Hematopoietic multipotent progenitor cell treated with erythropoietin and hydrocortisone succinate and interleukin-3 and kit ligand, for 15 days (in vitro differentiated cells): ENCODE data around the gene MYO1B.

Experiments
- DNase-seq: peaks from one replicate; pipeline ENCODE4 v3.0.0-alpha.2; 2015; ENCODE audit warnings: low spot score

The MYO1B gene

GRCh38 chr2:191245046-191245868, at the start of gene MYO1B:
TSS of gene MYO1B (plus strand) at chr2:191245404. CDS start at chr2:191276896, 31,492 bp downstream.
- no peak for DNase-seq

DNA sequence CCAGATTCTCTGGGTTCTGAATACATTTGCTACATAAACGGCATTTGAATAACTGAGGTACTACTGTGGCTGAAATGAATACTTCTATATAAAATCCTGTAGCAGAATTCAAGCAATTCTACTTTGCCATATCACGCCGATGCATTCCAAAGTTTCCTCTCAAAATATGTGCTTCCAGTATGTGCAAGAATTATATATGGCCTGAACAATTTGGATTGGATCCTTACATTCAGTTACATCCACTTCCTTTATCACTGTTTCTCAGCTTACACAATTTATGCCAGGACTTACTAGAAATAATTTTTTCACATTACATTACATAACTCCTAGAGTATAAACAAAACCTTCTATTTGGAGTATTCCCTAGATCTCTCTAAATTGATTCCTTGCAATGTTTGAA, 48.1 kb upstream of the MYO1B start:
- no peak for DNase-seq

GRCh38 chr2:191198271-191198670, 46.9 kb upstream of the MYO1B start:
- DNase-seq = no peak

DNA sequence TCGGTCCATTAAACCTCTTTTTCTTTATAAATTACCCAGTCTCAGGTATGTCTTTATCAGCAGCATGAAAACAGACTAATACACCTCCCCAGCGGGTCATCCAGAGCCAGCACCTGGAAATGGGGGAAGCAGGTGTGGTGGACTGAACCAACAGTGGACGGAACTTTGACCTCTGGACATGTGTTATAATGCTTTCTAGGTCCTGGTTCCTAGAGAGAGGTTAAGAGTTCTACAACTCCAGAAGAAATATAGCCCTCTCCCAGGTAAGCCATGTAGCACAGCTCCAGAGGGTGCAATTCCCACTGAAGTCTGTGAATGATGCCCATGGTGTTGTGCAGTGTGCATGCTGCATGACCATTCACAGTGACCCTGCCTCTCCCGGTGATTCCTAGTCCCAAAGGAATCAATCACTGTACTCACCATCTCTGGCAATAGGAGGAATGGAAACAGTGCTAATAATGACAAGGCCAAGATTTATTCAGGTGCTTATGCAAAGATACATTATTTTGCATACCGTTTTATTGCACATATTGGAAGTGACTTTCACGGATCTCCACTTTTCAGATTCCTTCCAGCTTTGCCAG, 45.2 kb upstream of the MYO1B start:
- DNase-seq = no peak

- no peak for DNase-seq
These were observed 44.3 kb upstream of the MYO1B start for GRCh38 chr2:191200910-191201309.

DNA sequence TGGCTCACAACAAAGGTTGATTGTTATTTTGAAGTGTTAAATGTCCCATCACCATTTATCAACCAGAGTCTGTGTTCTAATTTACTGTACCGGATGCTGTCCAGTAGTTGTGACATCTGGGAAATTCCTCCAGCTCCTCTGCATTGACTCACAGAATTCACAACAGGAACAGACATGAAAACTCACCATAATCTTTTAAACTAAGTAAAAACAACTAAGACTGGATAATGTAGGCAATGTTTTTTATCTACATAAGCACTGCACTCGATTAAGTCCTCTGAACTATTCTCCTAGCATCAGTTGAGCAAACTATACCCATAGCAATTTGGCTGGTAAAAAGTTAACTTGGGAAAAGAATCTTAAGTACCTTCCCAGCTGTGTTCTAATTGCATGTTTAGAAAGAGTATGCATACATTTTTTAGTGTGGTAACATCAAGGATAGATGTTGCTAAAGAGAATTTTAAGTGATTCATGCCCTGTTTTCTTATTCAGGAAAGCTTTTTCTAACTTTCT, 42.9 kb upstream of the MYO1B start:
- DNase-seq = no peak

- DNase-seq = no peak
These were observed 42.3 kb upstream of the MYO1B start for GRCh38 chr2:191202881-191203397.

GRCh38 chr2:191204433-191204832, 40.8 kb upstream of the MYO1B start:
- DNase-seq = no peak

DNA sequence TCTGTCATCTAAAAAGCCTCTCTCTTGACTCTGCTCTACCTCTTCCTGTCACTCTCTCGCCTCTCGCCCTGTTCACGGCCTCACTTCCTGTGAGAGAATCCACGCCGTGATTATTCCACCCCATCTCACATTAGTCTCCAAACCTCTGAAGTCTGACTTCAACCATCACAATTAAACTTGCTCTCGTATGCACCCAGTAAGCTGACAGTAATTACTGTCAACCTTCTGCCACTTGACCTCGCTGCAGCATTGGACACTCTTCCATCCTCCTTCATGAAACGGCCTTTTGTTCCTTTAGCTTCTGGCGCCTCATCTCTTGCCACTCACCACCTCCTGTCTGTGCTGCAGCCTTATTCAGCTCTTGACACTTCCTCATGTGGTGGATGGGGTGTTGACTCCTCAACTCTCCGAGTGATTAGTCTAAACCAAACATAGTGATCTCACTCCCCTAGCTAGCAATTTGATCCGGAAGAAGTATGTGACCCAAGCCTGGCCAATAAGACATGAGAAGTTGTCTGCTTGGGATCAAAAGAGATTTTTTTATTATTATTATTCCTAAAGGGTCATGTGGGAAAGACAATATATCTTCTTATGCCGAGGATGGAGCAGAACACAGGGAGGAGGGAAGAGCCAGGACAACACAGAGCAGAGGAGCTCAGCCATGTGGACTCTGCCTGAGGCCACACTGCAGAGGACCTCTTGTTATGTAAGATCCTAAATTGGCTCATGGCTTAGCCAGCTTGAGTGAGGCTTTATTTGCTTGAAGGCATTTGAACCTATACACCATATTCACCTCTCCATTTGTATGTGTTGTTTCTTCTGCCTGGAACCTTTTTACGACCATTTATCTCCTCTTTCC, 38.4 kb upstream of the MYO1B start:
- DNase-seq = no peak

DNA sequence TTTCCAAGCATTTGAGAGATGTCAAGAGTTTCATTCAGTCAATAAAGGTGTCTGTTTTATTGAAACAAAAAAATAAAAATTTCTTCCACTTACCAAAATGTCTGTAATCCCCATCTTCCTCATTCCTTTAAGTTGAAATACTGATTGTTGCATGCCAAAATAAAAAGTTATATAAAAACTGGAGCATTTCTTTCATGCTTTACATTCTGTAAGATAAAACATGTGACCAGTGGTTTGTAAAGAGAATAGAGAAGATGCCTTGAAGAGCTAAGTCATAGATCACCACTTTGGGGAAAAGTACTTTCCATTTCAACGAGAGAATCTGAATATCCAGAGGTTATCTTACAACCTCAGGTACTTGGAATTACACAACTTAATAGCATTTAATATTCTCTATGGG, 35.9 kb upstream of the MYO1B start:
- DNase-seq = no peak

DNA sequence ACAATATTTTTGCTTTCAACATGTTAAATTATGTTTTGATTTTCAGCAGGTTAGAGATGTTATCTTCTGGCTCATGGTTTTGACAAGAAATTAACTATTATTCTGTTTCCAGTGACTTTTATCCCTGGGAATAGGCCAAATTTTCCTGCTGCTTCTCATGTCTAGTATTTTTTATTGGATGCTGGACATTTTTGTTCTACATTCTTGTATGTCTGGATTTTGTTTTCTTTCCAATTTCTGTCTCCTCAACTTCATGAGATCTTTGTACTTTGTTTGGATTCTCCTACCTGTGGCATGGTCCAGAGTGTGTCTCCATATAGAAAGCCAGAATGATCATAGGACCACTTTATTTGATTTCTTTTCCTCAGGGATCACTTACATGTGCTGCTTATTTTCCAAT, 33.1 kb upstream of the MYO1B start:
- DNase-seq = no peak

DNA sequence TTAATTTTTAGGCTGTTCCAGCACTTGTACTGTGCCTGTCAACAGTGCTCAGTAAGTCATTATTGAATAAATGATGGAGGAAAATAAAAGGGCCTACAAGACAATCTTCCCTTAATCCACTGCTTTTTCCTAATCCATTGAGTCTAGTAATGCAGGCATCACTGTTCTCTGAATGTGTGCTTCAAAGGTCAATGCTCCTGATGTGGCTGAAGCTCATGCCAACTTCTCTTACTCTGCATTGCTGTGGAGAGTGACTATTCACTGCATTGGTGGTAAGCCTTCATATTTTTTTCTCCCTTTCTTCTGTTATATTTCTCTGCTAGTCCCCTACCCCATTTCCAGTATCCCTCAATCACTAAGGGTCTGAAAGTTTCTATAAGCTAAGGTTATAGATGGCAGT, 31.9 kb upstream of the MYO1B start:
- no peak for DNase-seq

- DNase-seq = no peak
These were observed 30.0 kb upstream of the MYO1B start for GRCh38 chr2:191215230-191215629.

DNA sequence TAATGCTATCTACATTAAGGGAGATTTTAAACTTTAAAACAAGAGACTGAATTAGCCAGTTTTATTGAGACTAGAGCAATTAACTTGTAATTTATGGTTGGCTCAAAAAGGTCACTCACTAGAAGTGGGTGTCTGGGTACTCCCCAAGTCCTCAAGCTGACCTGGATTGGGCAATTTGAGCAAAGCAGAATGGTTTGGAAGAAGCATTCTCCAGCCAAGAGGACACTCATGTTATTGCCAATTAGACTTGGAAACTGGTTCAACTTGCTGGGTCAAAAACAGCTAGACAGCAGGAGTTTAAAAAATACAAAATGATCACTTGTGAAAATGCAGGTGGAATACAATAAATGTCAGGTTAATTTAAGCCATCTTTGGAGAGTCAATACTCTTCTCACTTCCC, 29.5 kb upstream of the MYO1B start:
- DNase-seq = no peak

- no peak for DNase-seq
These were observed 27.6 kb upstream of the MYO1B start for GRCh38 chr2:191217580-191217979.

DNA sequence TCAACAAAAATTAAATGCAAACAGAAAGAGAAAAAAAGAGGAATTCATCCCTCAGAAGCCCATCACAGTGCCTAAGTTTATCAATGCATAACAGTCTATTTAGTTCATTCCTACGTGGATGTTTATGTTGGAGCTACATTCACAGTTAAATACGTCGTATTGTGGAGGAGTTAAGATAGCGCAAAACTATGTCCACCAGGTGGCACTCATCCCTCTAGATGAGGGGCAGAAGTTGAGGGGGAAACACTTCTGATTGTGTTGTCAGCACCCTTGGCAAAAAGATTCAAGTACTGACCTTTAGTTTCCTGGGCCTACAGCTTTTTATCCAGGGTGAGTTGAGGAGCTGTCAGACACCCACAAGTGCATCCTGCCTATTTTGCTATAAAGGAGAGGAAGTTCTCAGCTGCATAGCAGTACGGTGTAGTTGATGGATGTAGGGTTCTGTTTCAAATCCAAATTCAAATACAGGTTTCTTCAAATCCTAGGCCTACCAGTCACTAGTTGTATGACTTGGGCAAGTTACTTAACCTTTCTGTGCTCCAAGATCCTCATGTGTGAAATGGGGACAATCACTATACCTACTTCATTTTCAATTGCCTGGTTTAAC, 26.8 kb upstream of the MYO1B start:
- peak; percentile 8 for DNase-seq

DNA sequence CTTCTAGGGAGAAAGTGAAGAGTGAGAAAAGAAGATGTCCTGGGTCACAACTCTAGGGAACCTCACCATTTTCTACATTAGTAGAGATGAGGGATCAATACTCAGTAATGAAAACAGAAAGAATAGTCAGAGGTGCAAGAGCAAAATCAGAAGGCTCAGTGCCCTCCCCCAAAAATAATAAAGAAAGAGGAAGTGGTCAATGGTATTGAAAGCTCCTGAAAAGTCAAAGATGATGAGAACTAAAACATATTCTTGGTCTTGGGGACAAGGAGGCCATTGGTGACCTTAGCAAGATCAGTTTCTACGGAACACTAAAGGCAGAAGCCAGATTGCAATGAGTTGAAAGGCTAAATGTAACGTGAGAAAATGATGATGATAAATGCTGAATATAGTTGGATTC, 24.5 kb upstream of the MYO1B start:
- no peak for DNase-seq

DNA sequence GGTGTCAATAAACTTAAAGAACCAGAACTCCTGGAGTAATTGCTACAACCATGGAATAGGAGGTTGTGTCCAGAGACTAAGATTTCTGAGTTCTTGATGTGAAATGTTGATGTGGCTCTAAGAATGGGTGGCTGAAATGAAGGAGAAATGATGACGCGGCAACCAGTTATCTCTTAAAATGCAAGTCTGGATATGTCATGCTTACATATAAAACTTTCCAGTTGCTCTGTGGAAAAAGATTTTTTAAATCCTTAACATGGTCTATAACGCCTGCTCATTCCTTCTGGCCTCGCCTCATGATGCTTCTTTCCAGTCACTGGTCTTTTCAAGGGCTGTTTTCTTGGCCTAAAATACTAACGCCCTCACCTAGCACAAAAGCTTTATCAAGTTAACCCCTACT, 23.5 kb upstream of the MYO1B start:
- no peak for DNase-seq

DNA sequence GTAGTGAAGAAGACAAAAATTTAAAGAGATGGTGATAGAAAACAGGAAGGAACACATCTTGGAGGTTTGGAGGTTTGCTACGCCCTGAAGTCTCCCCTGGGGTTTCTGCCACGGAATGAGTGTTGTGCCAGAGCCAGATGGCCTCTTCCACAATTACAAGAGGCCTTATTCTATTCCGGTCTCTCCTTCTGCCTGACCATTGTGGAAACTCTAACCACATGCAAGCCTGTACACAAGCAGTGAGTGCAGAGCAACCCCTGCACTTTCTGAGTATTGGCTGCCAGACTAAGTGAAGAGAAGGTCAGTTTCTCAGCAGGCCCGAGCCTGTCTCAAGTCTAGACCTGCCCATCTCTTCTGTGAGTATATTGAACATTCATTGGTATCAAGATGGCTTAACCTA, 22.7 kb upstream of the MYO1B start:
- no peak for DNase-seq

- no peak for DNase-seq
These were observed 22.3 kb upstream of the MYO1B start for GRCh38 chr2:191222952-191223351.

DNA sequence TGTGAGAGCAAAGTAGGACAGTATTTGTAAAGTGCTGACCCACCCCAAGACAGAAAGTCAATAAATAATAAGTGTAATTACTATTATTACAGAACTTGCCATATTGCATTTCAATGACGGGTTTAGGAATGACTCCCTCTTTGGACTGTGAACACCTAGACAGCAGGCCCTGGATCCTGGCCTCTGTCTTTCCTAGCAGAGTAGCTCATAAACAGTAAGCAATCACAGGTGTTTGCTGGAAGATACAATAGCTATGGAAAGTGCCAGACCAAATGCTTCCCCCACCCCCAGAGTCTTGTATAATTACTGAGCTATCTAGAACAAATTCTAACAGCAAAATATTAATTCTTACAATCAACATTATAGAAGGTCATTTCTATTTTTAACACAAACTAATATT, 20.1 kb upstream of the MYO1B start:
- no peak for DNase-seq

GRCh38 chr2:191225690-191226089, 19.5 kb upstream of the MYO1B start:
- DNase-seq = no peak
